ENCODE data around the gene RHOD. TPM values are rescaled to one million over a fixed set of nuclear protein-coding genes. Genes with fewer than 3 reads are reported as not detected.

RHOD gene
- total and polyA plus RNA-seq, 4 experiments from 2014 or later, result 0.58 to 0.79 TPM; not detected in 2

- intact Hi-C loops (cut with micrococcal nuclease), result no loop called here
These were observed 35.7 kb upstream of the RHOD start for GRCh38 chr11:67020949-67021348.

GRCh38 chr11:67022341-67022933 lies 34.2 kb upstream of the RHOD start:
- Histone ChIP-seq H3K9me3 (ENCODE audit: control insufficient read depth in 1 of 2, low read length in 2 of 2) (no peaks in the 10 kb centered on the region), H3K4me1 (ENCODE audit: insufficient read depth, low read length) (peaks cover 32% of the 10 kb centered on the region), H3K27me3 (ENCODE audit: insufficient read depth, low read length) (peaks cover 27% of the 10 kb centered on the region), H3K36me3 (ENCODE audit: insufficient read depth, low read length) (no peaks in the 10 kb centered on the region), H3K27ac (ENCODE audit: low read depth, low read length) (no peak overlapping the region), H3K4me3 (ENCODE audit: low read length in 2 of 2) (no peak overlapping the region)
- DNase-seq, result no peak
- Mint-ChIP-seq H3K36me3 (no peaks in the 10 kb centered on the region), H3K27ac (no peak overlapping the region), H3K9me3 (peaks cover 0 to 6% (median 0%) of the 10 kb centered on the region in 8 donors), H3K4me1 (peaks cover 17 to 36% (median 25%) of the 10 kb centered on the region in 4 donors), H3K4me3 (peak overlapping the region; percentile 18 to 81 (median 69)), H3K27me3 (peaks cover 19 to 32% of the 10 kb centered on the region in 2 donors)
- ChIA-PET POLR2A (ENCODE audit: partially characterized antibody) (interaction anchor here (0.6 kb wide), 1 partner anchor 544 kb away, joined by 3 read pairs; no protein-coding TSS in a partner anchor), CTCF (ENCODE audit: partially characterized antibody) (interaction anchor here (1.4 kb wide), 1 partner anchor 30 kb away, joined by 3 read pairs; no protein-coding TSS in a partner anchor)
- intact Hi-C loops (cut with micrococcal nuclease), result no loop called here

More at GRCh38 chr11:67020949-67021348, 35.7 kb upstream of the RHOD start:
- Mint-ChIP-seq H3K27ac (no peak overlapping the region), H3K9me3 (peaks cover 0 to 6% (median 0%) of the 10 kb centered on the region in 8 donors), H3K4me1 (peaks cover 17 to 36% (median 25%) of the 10 kb centered on the region in 4 donors), H3K4me3 (no peak overlapping the region), H3K36me3 (no peaks in the 10 kb centered on the region), H3K27me3 (peaks cover 19 to 32% of the 10 kb centered on the region in 2 donors)
- Histone ChIP-seq H3K4me3 (ENCODE audit: low read length in 2 of 2) (no peak overlapping the region), H3K36me3 (ENCODE audit: insufficient read depth, low read length) (no peaks in the 10 kb centered on the region), H3K27ac (ENCODE audit: low read depth, low read length) (no peak overlapping the region), H3K4me1 (ENCODE audit: insufficient read depth, low read length) (peaks cover 32% of the 10 kb centered on the region), H3K9me3 (ENCODE audit: control insufficient read depth in 1 of 2, low read length in 2 of 2) (no peaks in the 10 kb centered on the region), H3K27me3 (ENCODE audit: insufficient read depth, low read length) (peaks cover 27% of the 10 kb centered on the region)
- ChIA-PET POLR2A (ENCODE audit: partially characterized antibody) (no interaction called here), CTCF (ENCODE audit: partially characterized antibody) (interaction anchor here (1.1 kb wide), 1 partner anchor 27 kb away, joined by 4 read pairs; no protein-coding TSS in a partner anchor)
- DNase-seq, result no peak

GRCh38 chr11:67022961-67023956 lies 33.4 kb upstream of the RHOD start, which contains the start of gene SYT12:
SYT12 (plus strand) TSS chr11:67023134; CDS start chr11:67030145, 7,011 bp downstream.
- Histone ChIP-seq H3K27me3 (ENCODE audit: insufficient read depth, low read length) (peaks cover 27% of the 10 kb centered on the region), H3K4me3 (ENCODE audit: low read length in 2 of 2) (peak within 1 kb of the TSS in 1 of 2 donors; percentile 32), H3K9me3 (ENCODE audit: control insufficient read depth in 1 of 2, low read length in 2 of 2) (no peaks in the 10 kb centered on the region), H3K27ac (ENCODE audit: low read depth, low read length) (no peak within 1 kb of the TSS), H3K36me3 (ENCODE audit: insufficient read depth, low read length) (no peaks in the 10 kb centered on the region), H3K4me1 (ENCODE audit: insufficient read depth, low read length) (peaks cover 32% of the 10 kb centered on the region)
- Mint-ChIP-seq H3K27ac (peak within 1 kb of the TSS in 1 of 7 donors; percentile 89), H3K36me3 (no peaks in the 10 kb centered on the region), H3K4me3 (peak within 1 kb of the TSS; percentile 59 to 87 (median 82)), H3K4me1 (peaks cover 17 to 36% (median 25%) of the 10 kb centered on the region in 4 donors), H3K9me3 (peaks cover 0 to 6% (median 0%) of the 10 kb centered on the region in 8 donors), H3K27me3 (peaks cover 19 to 32% of the 10 kb centered on the region in 2 donors)
- DNase-seq, result no peak
- CTCF ChIA-PET (ENCODE audit: partially characterized antibody), result no interaction called here
- POLR2A ChIA-PET (ENCODE audit: partially characterized antibody), result interaction anchor here (0.6 kb wide), 1 partner anchor 545 kb away, joined by 3 read pairs; no protein-coding TSS in a partner anchor
- intact Hi-C loops (cut with micrococcal nuclease), result no loop called here

GRCh38 chr11:67023957-67024353 lies 32.7 kb upstream of the RHOD start:
- no peak overlapping the region for H3K27ac ChIP-seq (ENCODE audit: low read depth, low read length)
- Mint-ChIP-seq H3K4me3 (peak overlapping the region in 5 of 8 donors; percentile 71 to 87 (median 75)), H3K4me1 (peaks cover 17 to 36% (median 25%) of the 10 kb centered on the region in 4 donors), H3K36me3 (no peaks in the 10 kb centered on the region), H3K27ac (no peak overlapping the region), H3K9me3 (peaks cover 0 to 1% (median 0%) of the 10 kb centered on the region in 8 donors), H3K27me3 (peaks cover 19 to 31% of the 10 kb centered on the region in 2 donors)
- H3K36me3 ChIP-seq (ENCODE audit: insufficient read depth, low read length), result no peaks in the 10 kb centered on the region
- peaks cover 27% of the 10 kb centered on the region for H3K27me3 ChIP-seq (ENCODE audit: insufficient read depth, low read length)
- peaks cover 32% of the 10 kb centered on the region for H3K4me1 ChIP-seq (ENCODE audit: insufficient read depth, low read length)
- DNase-seq, result no peak
- intact Hi-C loops (cut with micrococcal nuclease), result no loop called here
- CTCF ChIA-PET (ENCODE audit: partially characterized antibody), result no interaction called here
- POLR2A ChIA-PET (ENCODE audit: partially characterized antibody), result interaction anchor here (1.4 kb wide), 1 partner anchor 216 kb away, joined by 3 read pairs; no protein-coding TSS in a partner anchor
- H3K4me3 ChIP-seq (ENCODE audit: low read length in 2 of 2), result peak overlapping the region in 1 of 2 donors; percentile 32
- H3K9me3 ChIP-seq (ENCODE audit: control insufficient read depth in 1 of 2, low read length in 2 of 2), result no peaks in the 10 kb centered on the region

GRCh38 chr11:67024410-67024809 lies 32.2 kb upstream of the RHOD start:
- Mint-ChIP-seq H3K27ac (peak overlapping the region in 4 of 7 donors; percentile 46 to 86 (median 66)), H3K27me3 (peaks cover 19 to 35% of the 10 kb centered on the region in 2 donors), H3K9me3 (no peaks in the 10 kb centered on the region), H3K4me1 (peaks cover 17 to 36% (median 25%) of the 10 kb centered on the region in 4 donors), H3K36me3 (no peaks in the 10 kb centered on the region), H3K4me3 (peak overlapping the region in 7 of 8 donors; percentile 48 to 87 (median 75))
- no peaks in the 10 kb centered on the region for H3K36me3 ChIP-seq (ENCODE audit: insufficient read depth, low read length)
- CTCF ChIA-PET (ENCODE audit: partially characterized antibody), result interaction anchor here (1.8 kb wide), 1 partner anchor 30 kb away, joined by 5 read pairs; no protein-coding TSS in a partner anchor
- POLR2A ChIA-PET (ENCODE audit: partially characterized antibody), result interaction anchor here (1.4 kb wide), 1 partner anchor 215 kb away, joined by 3 read pairs; no protein-coding TSS in a partner anchor
- intact Hi-C loops (cut with micrococcal nuclease), result no loop called here
- peak overlapping the region in 1 of 2 donors; percentile 11 for H3K4me3 ChIP-seq (ENCODE audit: low read length in 2 of 2)
- no peak overlapping the region for H3K27ac ChIP-seq (ENCODE audit: low read depth, low read length)
- peak; percentile 56 to 71 (median 64) for DNase-seq
- H3K9me3 ChIP-seq (ENCODE audit: control insufficient read depth in 1 of 2, low read length in 2 of 2), result no peaks in the 10 kb centered on the region
- peaks cover 27% of the 10 kb centered on the region for H3K27me3 ChIP-seq (ENCODE audit: insufficient read depth, low read length)
- H3K4me1 ChIP-seq (ENCODE audit: insufficient read depth, low read length), result peaks cover 32% of the 10 kb centered on the region

- ChIA-PET CTCF (ENCODE audit: partially characterized antibody) (interaction anchor here (0.7 to 1.8 kb wide), 4 partner anchors 22 to 47 kb away, joined by 3 to 5 read pairs (median 3); no protein-coding TSS in a partner anchor), POLR2A (ENCODE audit: partially characterized antibody) (interaction anchor here (1.4 kb wide), 1 partner anchor 215 kb away, joined by 3 read pairs; no protein-coding TSS in a partner anchor)
- H3K4me3 ChIP-seq (ENCODE audit: low read length in 2 of 2), result peak overlapping the region in 1 of 2 donors; percentile 11
These were observed 31.7 kb upstream of the RHOD start for GRCh38 chr11:67024966-67025365.

More at GRCh38 chr11:67024966-67025365, 31.7 kb upstream of the RHOD start:
- H3K4me1 ChIP-seq (ENCODE audit: insufficient read depth, low read length), result peaks cover 32% of the 10 kb centered on the region
- Mint-ChIP-seq H3K4me3 (peak overlapping the region in 5 of 8 donors; percentile 30 to 87 (median 75)), H3K27ac (peak overlapping the region in 2 of 7 donors; percentile 42 to 66), H3K36me3 (no peaks in the 10 kb centered on the region), H3K27me3 (peaks cover 19 to 35% of the 10 kb centered on the region in 2 donors), H3K9me3 (no peaks in the 10 kb centered on the region), H3K4me1 (peaks cover 17 to 36% (median 25%) of the 10 kb centered on the region in 4 donors)
- H3K27ac ChIP-seq (ENCODE audit: low read depth, low read length), result no peak overlapping the region
- intact Hi-C loops (cut with micrococcal nuclease), result no loop called here
- H3K9me3 ChIP-seq (ENCODE audit: control insufficient read depth in 1 of 2, low read length in 2 of 2), result no peaks in the 10 kb centered on the region
- peaks cover 27% of the 10 kb centered on the region for H3K27me3 ChIP-seq (ENCODE audit: insufficient read depth, low read length)
- H3K36me3 ChIP-seq (ENCODE audit: insufficient read depth, low read length), result no peaks in the 10 kb centered on the region
- DNase-seq, result no peak

Data from CD4-positive, alpha-beta memory T cell (primary cell).